Pulmonary artery endothelial cell (primary cell): ENCODE results near the gene LARP1B. TPM values are rescaled to one million over a fixed set of nuclear protein-coding genes. Genes with fewer than 3 reads are reported as not detected.

Source experiments
- total RNA-seq: library from RNA; depleted of rRNA; stranded (reverse); fragments of >200 nt; gene quantifications from 2 replicates; pipeline ENCODE4 v1.2.3, GENCODE V29; 2014

Gene LARP1B
- total RNA-seq, 1 donor from 2014 or later = 20.4 TPM

Other genes with a start within 250 kb of the LARP1B start
- 19.2 and 33.5 TPM in 2 replicates for gene PLK4, start 180.4 kb upstream of the LARP1B start, total RNA-seq
- 13.2 and 13.9 TPM in 2 replicates for gene MFSD8, start 96.1 kb upstream of the LARP1B start, total RNA-seq
- 7.3 and 7.9 TPM in 2 replicates for gene ABHD18, start 95.9 kb upstream of the LARP1B start, total RNA-seq
- 16.7 and 22.3 TPM in 2 replicates for gene PGRMC2, start 226.5 kb downstream of the LARP1B start, total RNA-seq